Measurements from ENCODE around the gene AFG3L2.

Gene AFG3L2

GRCh38 chr18:12301263-12302005 is 75.6 kb downstream of the AFG3L2 start:
- no peak overlapping the region for H3K4me3 ChIP-seq (ENCODE audit: low read depth, low read length)
- no peak for DNase-seq (ENCODE audit: low read depth)
- no peak for TF ChIP-seq CTCF (IDR thresholded peaks at IDR 0.05; ENCODE audit: control insufficient read depth, extremely low read depth, insufficient read depth)

- DNase-seq (ENCODE audit: low read depth) = no peak
- TF ChIP-seq CTCF (IDR thresholded peaks at IDR 0.05; ENCODE audit: control insufficient read depth, extremely low read depth, insufficient read depth) = no peak
Observed at GRCh38 chr18:12299862-12300261, 77.2 kb downstream of the AFG3L2 start.

GRCh38 chr18:12296457-12296856 is 80.6 kb downstream of the AFG3L2 start:
- DNase-seq (ENCODE audit: low read depth) = no peak

More at GRCh38 chr18:12299862-12300261, 77.2 kb downstream of the AFG3L2 start:
- no peak overlapping the region for H3K4me3 ChIP-seq (ENCODE audit: low read depth, low read length)

GRCh38 chr18:12296087-12296403 is 81.0 kb downstream of the AFG3L2 start:
- TF ChIP-seq CTCF (IDR thresholded peaks at IDR 0.05; ENCODE audit: control insufficient read depth, extremely low read depth, insufficient read depth) = no peak
- no peak overlapping the region for H3K4me3 ChIP-seq (ENCODE audit: low read depth, low read length)
- no peak for DNase-seq (ENCODE audit: low read depth)

More at GRCh38 chr18:12296457-12296856, 80.6 kb downstream of the AFG3L2 start:
- no peak overlapping the region for H3K4me3 ChIP-seq (ENCODE audit: low read depth, low read length)
- TF ChIP-seq CTCF (IDR thresholded peaks at IDR 0.05; ENCODE audit: control insufficient read depth, extremely low read depth, insufficient read depth) = no peak

- no peak for TF ChIP-seq CTCF (IDR thresholded peaks at IDR 0.05; ENCODE audit: control insufficient read depth, extremely low read depth, insufficient read depth)
- no peak overlapping the region for H3K4me3 ChIP-seq (ENCODE audit: low read depth, low read length)
- no peak for DNase-seq (ENCODE audit: low read depth)
Observed at GRCh38 chr18:12295389-12296086, 81.5 kb downstream of the AFG3L2 start.

GRCh38 chr18:12293831-12294230 is 83.2 kb downstream of the AFG3L2 start:
- TF ChIP-seq CTCF (IDR thresholded peaks at IDR 0.05; ENCODE audit: control insufficient read depth, extremely low read depth, insufficient read depth) = no peak
- H3K4me3 ChIP-seq (ENCODE audit: low read depth, low read length) = no peak overlapping the region
- DNase-seq (ENCODE audit: low read depth) = no peak
